ENCODE results near the gene CDX1. TPM values are rescaled to one million over a fixed set of nuclear protein-coding genes. Genes with fewer than 3 reads are reported as not detected.

The CDX1 gene
- total and polyA plus RNA-seq, 12 donors: 0.11 to 0.32 (median 0.23) TPM; not detected in 7

DNA sequence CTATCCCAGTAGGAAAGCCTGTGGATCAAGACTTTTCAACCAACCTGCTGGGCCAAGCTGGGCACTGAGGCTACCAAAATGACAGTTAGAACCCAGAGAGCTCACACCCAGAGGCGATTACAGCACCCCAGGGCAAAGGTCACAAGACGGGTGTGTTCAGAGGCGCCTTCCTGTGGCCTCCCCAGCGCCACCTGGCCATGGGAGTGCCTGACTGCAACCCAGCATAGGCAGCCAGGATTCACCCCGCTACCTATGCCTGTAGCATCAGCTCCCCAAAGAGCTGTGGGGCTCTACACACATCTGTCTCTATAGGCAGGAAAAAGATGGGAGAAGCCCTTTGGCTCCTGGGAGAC is 44.4 kb upstream of the CDX1 start:
- TF ChIP-seq POLR2A (IDR thresholded peaks at IDR 0.05): no peak
- TF ChIP-seq, protein P1, sequence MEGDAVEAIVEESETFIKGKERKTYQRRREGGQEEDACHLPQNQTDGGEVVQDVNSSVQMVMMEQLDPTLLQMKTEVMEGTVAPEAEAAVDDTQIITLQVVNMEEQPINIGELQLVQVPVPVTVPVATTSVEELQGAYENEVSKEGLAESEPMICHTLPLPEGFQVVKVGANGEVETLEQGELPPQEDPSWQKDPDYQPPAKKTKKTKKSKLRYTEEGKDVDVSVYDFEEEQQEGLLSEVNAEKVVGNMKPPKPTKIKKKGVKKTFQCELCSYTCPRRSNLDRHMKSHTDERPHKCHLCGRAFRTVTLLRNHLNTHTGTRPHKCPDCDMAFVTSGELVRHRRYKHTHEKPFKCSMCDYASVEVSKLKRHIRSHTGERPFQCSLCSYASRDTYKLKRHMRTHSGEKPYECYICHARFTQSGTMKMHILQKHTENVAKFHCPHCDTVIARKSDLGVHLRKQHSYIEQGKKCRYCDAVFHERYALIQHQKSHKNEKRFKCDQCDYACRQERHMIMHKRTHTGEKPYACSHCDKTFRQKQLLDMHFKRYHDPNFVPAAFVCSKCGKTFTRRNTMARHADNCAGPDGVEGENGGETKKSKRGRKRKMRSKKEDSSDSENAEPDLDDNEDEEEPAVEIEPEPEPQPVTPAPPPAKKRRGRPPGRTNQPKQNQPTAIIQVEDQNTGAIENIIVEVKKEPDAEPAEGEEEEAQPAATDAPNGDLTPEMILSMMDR (IDR thresholded peaks at IDR 0.05): no peak
- DNase-seq: no peak
- Histone ChIP-seq H3K9me3 (replicated peaks in 1 of 3) (no peaks in the 10 kb centered on the region), H3K4me1 (replicated peaks in 1 of 2) (no peaks in the 10 kb centered on the region), H3K36me3 (replicated peaks in 1 of 2) (peaks cover 0 to 9% of the 10 kb centered on the region in 2 donors), H3K27ac (no peak overlapping the region), H3K27me3 (no peaks in the 10 kb centered on the region), H3K4me3 (no peak overlapping the region)
- WGBS, 4 donors: 61 to 100% (median 68%) methylated on average over 1 to 5 of the region's 5 CpGs; no CpG with 5 or more reads in 1 of the 4 donors
- intact Hi-C loops (cut with DNase I): no loop called here

DNA sequence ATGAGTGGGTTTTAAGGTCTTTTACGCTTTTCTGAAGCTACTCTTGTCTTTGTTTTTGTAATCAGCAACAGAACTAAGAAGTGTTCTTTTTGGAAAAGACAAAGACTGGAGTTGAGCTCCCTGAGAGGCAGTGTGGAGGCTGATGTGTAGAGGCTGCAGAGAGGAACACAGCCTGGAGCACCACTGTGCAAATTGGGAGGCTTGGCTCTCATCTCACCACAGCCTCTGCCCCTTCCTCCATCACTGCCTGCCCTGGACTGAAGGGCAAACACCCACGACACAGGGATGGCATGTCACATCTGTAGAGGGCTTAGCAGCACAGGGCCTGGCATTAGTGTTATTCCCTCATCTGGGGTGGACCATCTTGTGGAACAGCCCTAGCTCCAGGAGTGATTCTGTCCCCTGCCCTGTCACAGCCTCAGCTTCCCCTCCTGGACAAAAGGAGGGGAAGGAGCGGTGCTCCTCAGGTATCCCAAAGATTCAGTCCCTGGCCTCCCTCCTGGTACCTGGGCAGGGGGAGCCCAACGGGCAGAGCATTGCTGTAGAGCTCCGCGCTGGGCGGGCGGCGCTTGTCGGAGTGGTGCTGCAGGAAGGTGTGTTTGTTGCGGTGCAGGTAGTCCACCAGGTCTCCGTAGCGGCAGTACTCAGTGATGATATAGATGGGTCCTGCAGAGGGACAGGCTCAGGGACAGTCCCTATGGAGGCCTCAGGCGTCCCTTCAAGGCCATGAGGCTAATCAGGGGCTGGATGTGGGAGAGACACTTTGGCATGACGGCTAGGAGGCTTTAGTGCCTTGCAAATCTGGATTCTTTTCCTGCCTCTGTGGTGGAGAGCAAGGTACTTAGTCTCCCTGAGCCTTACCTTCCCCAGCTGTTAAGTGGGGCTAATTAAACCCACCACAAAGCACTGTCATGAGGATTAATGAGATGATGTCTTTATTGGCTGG is 43.8 kb upstream of the CDX1 start:
- Histone ChIP-seq H3K27ac (no peak overlapping the region), H3K4me1 (replicated peaks in 1 of 2) (no peaks in the 10 kb centered on the region), H3K27me3 (no peaks in the 10 kb centered on the region), H3K4me3 (no peak overlapping the region), H3K36me3 (replicated peaks in 1 of 2) (peaks cover 0 to 9% of the 10 kb centered on the region in 2 donors), H3K9me3 (replicated peaks in 1 of 3) (no peaks in the 10 kb centered on the region)
- 90 to 95% (median 91%) methylated on average over 8 to 15 of the region's 15 CpGs for WGBS, 4 donors
- TF ChIP-seq, protein P1 (IDR thresholded peaks at IDR 0.05): no peak
- no peak for TF ChIP-seq POLR2A (IDR thresholded peaks at IDR 0.05)
- intact Hi-C loops (cut with DNase I): no loop called here
- DNase-seq: no peak

DNA sequence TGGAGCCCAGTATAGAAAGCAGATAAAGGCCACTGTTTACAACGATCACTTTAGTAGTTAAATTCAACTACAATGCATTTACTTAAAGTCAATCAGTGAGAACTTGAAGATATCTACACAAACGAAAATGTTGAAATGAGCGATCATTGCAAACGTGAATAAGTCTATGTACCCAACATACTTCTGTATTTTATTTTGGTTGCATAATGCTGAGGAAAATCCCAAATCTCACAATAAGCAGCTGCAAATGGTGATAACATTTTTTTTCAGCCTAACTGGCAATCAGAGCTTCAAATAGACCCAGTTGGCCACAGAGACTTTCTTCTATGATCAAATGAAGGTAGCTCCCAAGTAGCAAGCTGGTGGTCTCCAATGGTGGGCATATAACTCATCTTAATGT is 43.0 kb upstream of the CDX1 start:
- Histone ChIP-seq H3K27me3 (no peaks in the 10 kb centered on the region), H3K27ac (no peak overlapping the region), H3K4me1 (replicated peaks in 1 of 2) (no peaks in the 10 kb centered on the region), H3K36me3 (replicated peaks in 1 of 2) (peaks cover 0 to 9% of the 10 kb centered on the region in 2 donors), H3K9me3 (replicated peaks in 1 of 3) (no peaks in the 10 kb centered on the region), H3K4me3 (no peak overlapping the region)
- WGBS, 4 donors: 71 to 74% (median 72%) methylated on average over 4 of the region's 4 CpGs
- TF ChIP-seq POLR2A (IDR thresholded peaks at IDR 0.05): no peak
- TF ChIP-seq, protein P1 (IDR thresholded peaks at IDR 0.05): no peak
- intact Hi-C loops (cut with DNase I): no loop called here
- DNase-seq: no peak

DNA sequence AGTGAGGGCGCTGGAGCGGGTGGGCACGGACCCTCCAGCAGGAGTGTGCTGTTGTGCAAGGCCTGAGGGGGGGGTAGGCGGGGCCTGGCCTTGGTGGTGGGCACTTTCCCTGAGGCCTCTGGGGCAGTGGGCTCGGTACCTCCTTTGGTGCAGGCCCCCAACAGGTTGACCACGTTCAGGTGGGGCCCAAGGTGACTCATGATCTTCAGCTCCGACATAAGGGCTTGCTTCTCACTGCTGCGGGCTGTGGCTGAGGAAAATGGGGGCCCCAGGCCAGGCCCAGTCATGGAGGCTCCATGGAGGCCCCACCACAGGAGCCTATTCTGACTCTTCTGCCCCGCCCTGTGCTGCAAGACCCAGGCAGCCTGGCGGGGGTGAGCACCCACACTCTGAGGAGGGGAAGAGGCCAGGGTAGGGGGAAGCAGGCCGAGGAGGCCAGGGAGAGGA is 42.4 kb upstream of the CDX1 start:
- DNase-seq: no peak
- no peaks in the 10 kb centered on the region for H3K4me1 ChIP-seq (replicated peaks in 1 of 2)
- intact Hi-C loops (cut with DNase I): no loop called here
- H3K27ac ChIP-seq: no peak overlapping the region
- TF ChIP-seq POLR2A (IDR thresholded peaks at IDR 0.05): no peak
- H3K4me3 ChIP-seq: no peak overlapping the region
- no peaks in the 10 kb centered on the region for H3K9me3 ChIP-seq (replicated peaks in 1 of 3)
- no peaks in the 10 kb centered on the region for H3K27me3 ChIP-seq
- peaks cover 0 to 9% of the 10 kb centered on the region in 2 donors for H3K36me3 ChIP-seq (replicated peaks in 1 of 2)
- WGBS, 4 donors: 77 to 84% (median 83%) methylated on average over 6 to 11 of the region's 11 CpGs

Data from adrenal gland (tissue), 12 donors.